Mesodermal cell (in vitro differentiated cells): ENCODE measurements around the gene MTO1. TPM values are rescaled to one million over a fixed set of nuclear protein-coding genes. Genes with fewer than 3 reads are reported as not detected.
A peak's percentile ranks its signal among the peaks of the same experiment; 100 is the strongest.
"Not testable (repeated sequence)": the region's sequence is repeated elsewhere in the genome, so short reads cannot be mapped to it uniquely, and the experiment has no call there.

Source experiments
- H3K27ac ChIP-seq: 2 replicates; pipeline ENCODE4 v1.7.0; 2013; ENCODE audit warnings: mild to moderate bottlenecking, low read depth, low read length, moderate library complexity; ENCODE audit not compliant: severe bottlenecking
- H3K36me3 ChIP-seq: 2 replicates; pipeline ENCODE4 v1.7.1; 2013; ENCODE audit warnings: mild to moderate bottlenecking, low read length, moderate library complexity; ENCODE audit not compliant: control insufficient read depth, insufficient read depth
- H3K4me1 ChIP-seq: one replicate; pipeline ENCODE4 v1.7.1; 2013; ENCODE audit warnings: mild to moderate bottlenecking, low read length; ENCODE audit not compliant: insufficient read depth, control insufficient read depth, poor library complexity, severe bottlenecking
- H3K4me3 ChIP-seq: 2 replicates; pipeline ENCODE4 v1.7.0; 2013; ENCODE audit warnings: low read length, control low read depth, mild to moderate bottlenecking; ENCODE audit not compliant: insufficient read depth, poor library complexity, severe bottlenecking; ENCODE audit errors: extremely low read depth
- H3K9me3 ChIP-seq: 2 replicates; pipeline ENCODE4 v1.7.1; 2013; ENCODE audit warnings: mild to moderate bottlenecking, low read length, moderate library complexity; ENCODE audit not compliant: control insufficient read depth
- WGBS, 2 experiments: methylation state at CpG; one replicate each; pipeline ENCODE4 v1.1.5; 2013; ENCODE audit warnings: missing lambda C conversion rate in 2 of 2; ENCODE audit not compliant: insufficient coverage in 2 of 2; 5-methylcytosine and 5-hydroxymethylcytosine counted together
- polyA plus RNA-seq, 2 experiments: library from polyadenylated mRNA; stranded (reverse); fragments of 50-300 nt; gene quantifications; one replicate each; pipeline ENCODE4 v1.2.3, GENCODE V29; 2013

Gene MTO1
- polyA plus RNA-seq (2013, experiment 1 of 2), result 20.2 TPM
- 20.4 TPM for polyA plus RNA-seq (2013, experiment 2 of 2)

GRCh38 chr6:73461537-73462350, at the start of gene MTO1:
Gene MTO1 (plus strand): TSS chr6:73461737. CDS start chr6:73461855, 118 bp downstream.
- H3K36me3 ChIP-seq, result peaks cover 16% of the 10 kb centered on the region
- 1 to 6% methylated on average over 52 to 53 of the region's 55 CpGs for WGBS, 2 experiments
- H3K4me1 ChIP-seq, result peaks cover 3% of the 10 kb centered on the region
- H3K9me3 ChIP-seq, result no peaks in the 10 kb centered on the region
- H3K4me3 ChIP-seq, result peak within 1 kb of the TSS; percentile 96
- peak within 1 kb of the TSS; percentile 92 for H3K27ac ChIP-seq

DNA sequence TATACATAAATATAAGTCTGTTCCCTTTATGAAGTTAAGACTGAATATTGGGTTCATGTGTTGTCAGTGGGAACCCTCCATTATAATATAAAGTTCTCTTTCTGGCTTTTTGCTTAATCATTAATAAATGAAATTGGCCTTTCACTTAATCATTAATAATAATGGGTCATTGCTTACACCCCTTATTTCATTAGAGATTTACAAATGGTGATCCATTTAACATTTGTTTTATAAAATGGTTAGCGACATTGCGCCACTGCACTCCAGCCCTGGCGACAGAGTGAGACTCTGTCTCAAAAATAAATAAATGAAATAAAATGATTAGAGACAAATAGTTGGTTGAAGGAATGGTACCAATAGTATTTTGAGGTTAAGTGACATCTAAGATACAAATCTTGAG, 48.4 kb upstream of the MTO1 start:
- Histone ChIP-seq H3K9me3 (no peaks in the 10 kb centered on the region), H3K27ac (no peak overlapping the region), H3K36me3 (no peaks in the 10 kb centered on the region), H3K4me1 (no peaks in the 10 kb centered on the region), H3K4me3 (no peak overlapping the region)
- WGBS, 2 experiments, result 87% methylated on average over 3 of the region's 3 CpGs; no CpG with 5 or more reads in 1 of the 2 experiments

DNA sequence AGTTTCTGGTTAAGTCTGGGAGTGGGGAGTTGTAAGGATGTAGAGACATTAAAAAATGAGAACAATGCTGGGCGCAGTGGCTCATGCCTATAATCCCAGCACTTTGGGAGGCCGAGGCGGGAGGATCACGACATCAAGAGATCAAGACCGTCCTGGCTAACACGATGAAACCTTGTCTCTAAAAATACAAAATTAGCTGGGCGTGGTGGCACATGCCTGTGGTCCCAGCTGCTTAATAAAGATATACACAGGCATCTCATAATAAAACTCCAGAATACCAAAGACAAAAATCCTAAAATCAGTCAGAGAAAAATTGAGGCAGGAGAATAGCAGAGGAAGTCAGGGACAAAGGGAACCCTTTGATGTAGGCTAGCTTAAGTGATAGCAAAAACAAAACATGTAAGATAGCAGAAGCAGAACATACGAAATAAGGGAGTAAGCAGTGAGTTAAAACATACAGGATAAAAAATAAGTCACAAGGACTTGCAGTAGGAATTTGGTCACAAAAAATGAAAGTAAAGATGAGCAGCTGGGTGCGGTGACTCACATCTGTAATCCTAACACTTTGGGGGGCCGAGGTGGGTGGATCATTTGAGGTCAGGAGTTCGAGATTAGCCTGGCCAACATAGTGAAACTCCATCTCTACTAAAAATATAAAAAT, 43.3 kb upstream of the MTO1 start:
- no peak overlapping the region for H3K27ac ChIP-seq

GRCh38 chr6:73421534-73421933, 40.0 kb upstream of the MTO1 start:
- 100% methylated on average over 1 of the region's 2 CpGs for WGBS, 2 experiments
- H3K4me1 ChIP-seq, result no peaks in the 10 kb centered on the region
- H3K4me3 ChIP-seq, result no peak overlapping the region
- H3K9me3 ChIP-seq, result no peaks in the 10 kb centered on the region
- H3K36me3 ChIP-seq, result no peaks in the 10 kb centered on the region
- H3K27ac ChIP-seq, result no peak overlapping the region

More for the DNA sequence above, 43.3 kb upstream of the MTO1 start:
- H3K9me3 ChIP-seq, result no peaks in the 10 kb centered on the region
- H3K4me3 ChIP-seq, result no peak overlapping the region
- H3K4me1 ChIP-seq, result no peaks in the 10 kb centered on the region
- 88 to 96% methylated on average over 7 to 8 of the region's 11 CpGs for WGBS, 2 experiments
- H3K36me3 ChIP-seq, result no peaks in the 10 kb centered on the region

DNA sequence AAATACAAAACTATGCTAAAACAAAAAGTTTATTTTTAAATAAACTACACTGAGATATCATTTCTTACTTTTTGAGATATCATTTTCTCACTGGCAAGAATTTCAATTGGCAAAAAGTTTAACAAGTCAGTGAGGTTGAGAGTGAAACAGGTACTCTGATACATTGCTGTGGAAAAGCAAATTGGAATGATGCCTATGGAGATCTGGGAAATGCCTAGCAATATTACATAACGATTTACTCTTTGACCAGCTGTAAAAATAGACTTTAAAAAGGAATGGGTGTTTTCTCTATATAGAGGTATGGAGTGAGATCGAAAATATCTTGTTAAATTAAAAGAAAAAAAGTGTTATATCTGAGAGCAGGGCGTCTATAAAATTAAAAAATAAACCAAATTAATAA, 26.3 kb upstream of the MTO1 start:
- Histone ChIP-seq H3K9me3 (no peaks in the 10 kb centered on the region), H3K4me3 (no peak overlapping the region), H3K36me3 (no peaks in the 10 kb centered on the region), H3K4me1 (no peaks in the 10 kb centered on the region), H3K27ac (no peak overlapping the region)
- no CpG with 5 or more reads among the region's 3 CpGs for WGBS, 2 experiments

DNA sequence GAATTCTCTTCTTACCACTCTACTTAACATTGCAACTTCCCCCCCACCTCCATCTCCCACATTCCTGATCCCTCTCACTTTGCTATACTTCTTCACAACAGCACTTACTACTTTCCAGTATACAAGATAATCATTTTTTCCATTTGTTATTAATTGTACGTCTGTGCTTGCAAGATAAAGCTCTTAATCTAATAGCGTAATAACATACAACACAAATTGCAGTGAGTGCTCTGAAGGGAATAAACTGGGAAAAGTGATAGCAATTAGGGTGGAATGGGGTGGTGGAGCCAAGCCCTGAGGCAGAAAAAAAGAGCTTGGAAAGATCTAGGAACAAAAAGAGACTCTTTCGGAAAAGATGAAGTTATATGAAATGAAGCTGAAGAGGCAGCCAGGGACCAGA, 18.0 kb upstream of the MTO1 start:
- H3K9me3 ChIP-seq, result no peaks in the 10 kb centered on the region
- WGBS, 2 experiments, result 94 to 100% methylated on average over 1 of the region's 3 CpGs
- no peaks in the 10 kb centered on the region for H3K4me1 ChIP-seq
- H3K27ac ChIP-seq, result no peak overlapping the region
- H3K4me3 ChIP-seq, result no peak overlapping the region
- H3K36me3 ChIP-seq, result no peaks in the 10 kb centered on the region

GRCh38 chr6:73451223-73452106, 10.1 kb upstream of the MTO1 start:
- Histone ChIP-seq H3K4me1 (no peaks in the 10 kb centered on the region), H3K4me3 (peak overlapping the region; percentile 26), H3K27ac (no peak overlapping the region), H3K9me3 (no peaks in the 10 kb centered on the region), H3K36me3 (no peaks in the 10 kb centered on the region)
- 14 to 18% methylated on average over 71 to 75 of the region's 79 CpGs for WGBS, 2 experiments

- H3K9me3 ChIP-seq, result no peaks in the 10 kb centered on the region
- no peaks in the 10 kb centered on the region for H3K36me3 ChIP-seq
- H3K4me1 ChIP-seq, result no peaks in the 10 kb centered on the region
- peak within 1 kb of the TSS; percentile 26 for H3K4me3 ChIP-seq
- WGBS, 2 experiments, result 34 to 35% methylated on average over 23 of the region's 23 CpGs
- no peak within 1 kb of the TSS for H3K27ac ChIP-seq
These were observed 9.5 kb upstream of the MTO1 start, which contains the start of gene CGAS for GRCh38 chr6:73452107-73452461. Gene CGAS (minus strand): TSS chr6:73452297. CDS start chr6:73452181, 116 bp downstream.

GRCh38 chr6:73455865-73456629, 5.5 kb upstream of the MTO1 start:
- no peaks in the 10 kb centered on the region for H3K4me1 ChIP-seq
- 86% methylated on average over 1 of the region's 3 CpGs; no CpG with 5 or more reads in 1 of the 2 experiments for WGBS, 2 experiments
- H3K4me3 ChIP-seq, result no peak overlapping the region

GRCh38 chr6:73459474-73459873, 2.1 kb upstream of the MTO1 start:
- H3K4me3 ChIP-seq, H3K9me3 ChIP-seq, H3K36me3 ChIP-seq, H3K4me1 ChIP-seq, H3K27ac ChIP-seq: not testable (repeated sequence)
- 91 to 94% methylated on average over 7 of the region's 7 CpGs for WGBS, 2 experiments

More at GRCh38 chr6:73455865-73456629, 5.5 kb upstream of the MTO1 start:
- Histone ChIP-seq H3K36me3 (no peaks in the 10 kb centered on the region), H3K9me3 (no peaks in the 10 kb centered on the region), H3K27ac (no peak overlapping the region)
